K562 (cell line): ENCODE measurements around the gene BRD7. TPM values are rescaled to one million over a fixed set of nuclear protein-coding genes. Genes with fewer than 3 reads are reported as not detected.

ENCODE experiments used
- ATAC-seq: fragments of 200-7000 bp; cut with Tn5 transposase; 3 replicates; pipeline ENCODE4 v1.9.1; 2020; ENCODE audit warnings: moderate library complexity
- BruUV-seq: library from RNA; stranded (reverse); fragments of 400-500 nt; replicated peaks from 2 replicates; lab custom pipeline; 2021; lab: Mats Ljungman, UMichigan
- CTCF ChIA-PET: fragments of 300-600 bp; formaldehyde crosslinking; extraction: SDS; loops from one replicate; lab custom pipeline; 2021; ENCODE audit warnings: low intra/inter-chr PET ratio; lab: Yijun Ruan, JAX
- POLR2A ChIA-PET: fragments of 300-600, 350-650 bp; sonication (Branson Sonifier 250); formaldehyde crosslinking; extraction: SDS; loops from one replicate; lab custom pipeline; 2021; ENCODE audit warnings: antibody characterized with exemption, inconsistent platforms; lab: Yijun Ruan, JAX
- DNase-seq, 4 experiments: peaks; one replicate each; pipeline versions ENCODE4 v3.0.0 to v3.0.0-alpha.2; 2011 to 2018; ENCODE audit warnings: low spot score in 3 of 4, mixed read lengths in 3 of 4; ENCODE audit errors: extremely low read depth in 1 of 4
- FAIRE-seq: peaks from 2 replicates; lab custom pipeline; 2011; peaks lifted over from hg19 to GRCh38; lab: Jason Lieb, UNC
- H2AFZ ChIP-seq: 2 replicates; pipeline ENCODE4 v1.6.0; 2011; ENCODE audit warnings: low read depth, low read length, control low read depth, inconsistent platforms
- H3K27ac ChIP-seq: fragments of 200-600 bp; 3 replicates; pipeline ENCODE4 v1.8.0; 2011; ENCODE audit warnings: low read depth, mild to moderate bottlenecking, control low read depth, inconsistent platforms, low read length, moderate library complexity, mixed read lengths; ENCODE audit errors: extremely low read depth
- H3K27me3 ChIP-seq, 2 experiments: fragments of 300-600 bp in 1 of 2; 2 replicates in 1 of 2; 3 replicates in 1 of 2; pipeline versions ENCODE4 v1.6.0 to v1.8.0; 2011; ENCODE audit warnings: inconsistent platforms in 2 of 2, low read length in 2 of 2, mild to moderate bottlenecking in 1 of 2, mixed read lengths in 1 of 2, moderate library complexity in 1 of 2; ENCODE audit not compliant: control insufficient read depth in 2 of 2, insufficient read depth in 2 of 2
- H3K36me3 ChIP-seq: fragments of 300-600 bp; 3 replicates; pipeline ENCODE4 v1.8.0; 2011; ENCODE audit warnings: mild to moderate bottlenecking, low read length, inconsistent platforms; ENCODE audit not compliant: control insufficient read depth, insufficient read depth
- H3K4me1 ChIP-seq, 2 experiments: fragments of 200-600 bp in 1 of 2; replicated peaks in 1 of 2; 2 replicates in 1 of 2; 3 replicates in 1 of 2; pipeline versions ENCODE4 v1.5.1 to v1.8.0; 2011; ENCODE audit warnings: inconsistent platforms in 2 of 2, low read length in 2 of 2, mild to moderate bottlenecking in 1 of 2, mixed read lengths in 1 of 2, moderate library complexity in 1 of 2; ENCODE audit not compliant: control insufficient read depth in 2 of 2, insufficient read depth in 2 of 2
- H3K4me2 ChIP-seq: 2 replicates; pipeline ENCODE4 v1.6.1; 2011; ENCODE audit warnings: low read length, control low read depth, inconsistent platforms, mixed read lengths; ENCODE audit not compliant: insufficient read depth
- H3K4me3 ChIP-seq: fragments of 200-600 bp; sonication (generic), shearing (Covaris generic); 2 replicates; pipeline ENCODE4 v1.5.1; 2016; ENCODE audit warnings: control low read depth, inconsistent platforms
- H3K79me2 ChIP-seq: fragments of 200-600 bp; 3 replicates; pipeline ENCODE4 v1.8.0; 2011; ENCODE audit warnings: low read length, inconsistent platforms; ENCODE audit not compliant: control insufficient read depth, insufficient read depth
- H3K9ac ChIP-seq, 2 experiments: 2 replicates each; pipeline versions ENCODE4 v1.6.0 to v1.6.1; 2011; ENCODE audit warnings: low read depth in 2 of 2, low read length in 2 of 2, control low read depth in 1 of 2, inconsistent platforms in 1 of 2, mild to moderate bottlenecking in 1 of 2, mixed read lengths in 1 of 2; ENCODE audit not compliant: insufficient read depth in 1 of 2
- H3K9me1 ChIP-seq: one replicate; pipeline ENCODE4 v1.6.0; 2011; ENCODE audit warnings: inconsistent platforms, mild to moderate bottlenecking, low read length, moderate library complexity; ENCODE audit not compliant: control insufficient read depth, insufficient read depth
- H3K9me3 ChIP-seq: replicated peaks from 2 replicates; pipeline ENCODE4 v1.5.1; 2011; ENCODE audit warnings: low read depth, low read length, inconsistent platforms; ENCODE audit not compliant: control insufficient read depth, insufficient read depth
- H4K20me1 ChIP-seq: replicated peaks from 2 replicates; pipeline ENCODE4 v1.6.1; 2011; ENCODE audit warnings: low read length, inconsistent platforms, mixed read lengths; ENCODE audit not compliant: control insufficient read depth, insufficient read depth
- CEBPB ChIP-seq: fragments of 450-650 bp; IDR thresholded peaks from 2 replicates; pipeline ENCODE4 v1.6.1; 2016; ENCODE audit warnings: missing genetic modification characterization, missing compliant biosample characterization
- KDM1A ChIP-seq, 2 experiments: fragments of 450-650 bp; IDR thresholded peaks; 2 replicates each; pipeline ENCODE4 v1.6.1; 2016; ENCODE audit warnings: mild to moderate bottlenecking in 2 of 2
- NBN ChIP-seq: fragments of 450-650 bp; IDR thresholded peaks from 2 replicates; pipeline ENCODE4 v1.6.1; 2016; ENCODE audit warnings: low read depth, mild to moderate bottlenecking
- NONO ChIP-seq, 2 experiments: fragments of 200-400 bp in 1 of 2; fragments of 450-650 bp in 1 of 2; formaldehyde crosslinking in 1 of 2; IDR thresholded peaks; 2 replicates each; pipeline ENCODE4 v1.6.1; 2017; ENCODE audit warnings: low read depth in 2 of 2, mild to moderate bottlenecking in 2 of 2, moderate library complexity in 2 of 2, low read length in 1 of 2
- RUNX1 ChIP-seq: sonication (generic); IDR thresholded peaks from 2 replicates; pipeline ENCODE4 v1.6.1; 2016; ENCODE audit warnings: antibody characterized with exemption, low read depth
- SETDB1 ChIP-seq: IDR thresholded peaks from one replicate; pipeline ENCODE4 v1.6.1; 2012; ENCODE audit warnings: low read length, control low read depth, inconsistent platforms
- SRSF9 ChIP-seq: fragments of 200-400 bp; formaldehyde crosslinking; IDR thresholded peaks from 2 replicates; pipeline ENCODE4 v1.6.1; 2017; ENCODE audit warnings: low read depth, low read length, borderline replicate concordance
- ZNF165 ChIP-seq: fragments of 250-450 bp; sonication (Bioruptor Pico); IDR thresholded peaks from 2 replicates; pipeline ENCODE4 v1.4.0; 2020; ENCODE audit warnings: borderline replicate concordance
- ZNF77 ChIP-seq: fragments of 250-450 bp; sonication (Bioruptor Pico); IDR thresholded peaks from 2 replicates; pipeline ENCODE4 v1.5.0; 2020
- WGBS: fragments of 100-300 bp; shearing (Covaris generic); methylation state at CpG from one replicate; pipeline ENCODE4 v1.1.6; 2016; ENCODE audit warnings: low coverage, mixed read lengths; ENCODE audit not compliant: insufficient coverage; ENCODE audit errors: missing lambda C conversion rate; 5-methylcytosine and 5-hydroxymethylcytosine counted together
- in situ Hi-C: fragments of 300-500 bp; cut with MboI; formaldehyde crosslinking; loops from 4 replicates; pipeline ENCODE4 v1.15.0; 2018; ENCODE audit warnings: inconsistent platforms, mixed read lengths
- intact Hi-C: fragments of 100-400 bp; cut with micrococcal nuclease; formaldehyde crosslinking; loops from 2 replicates; pipeline ENCODE4 v1.14.2; 2022
- polyA plus RNA-seq, 8 experiments: library from polyadenylated mRNA; depleted of rRNA in 4 of 8; stranded (reverse) in 5 of 8; unstranded in 3 of 8; fragments of >200 nt; fragmentation: Nextera tagmentation in 2 of 8; fragmentation: Illumina TruSeq in 1 of 8; extraction: Ambion mirVana in 2 of 8; extraction: Trizol in 1 of 8; gene quantifications; 2 replicates each; pipeline versions ENCODE4 v1.2.1 to v1.2.3, GENCODE V29; 2011 to 2014; ENCODE audit warnings: inconsistent platforms in 1 of 8, missing spikeins in 1 of 8
- total RNA-seq, 7 experiments: library from RNA; depleted of rRNA in 6 of 7; stranded (reverse); fragments of >200 nt in 6 of 7; fragmentation: Illumina TruSeq in 2 of 7; extraction: Trizol in 2 of 7; gene quantifications; 2 replicates each; pipeline versions ENCODE4 v1.2.1 to v1.2.3, GENCODE V29; 2011 to 2021; ENCODE audit warnings: low replicate concordance in 1 of 7
- TF ChIP-seq, protein P1 (sequence below): sonication (generic); formaldehyde crosslinking; IDR thresholded peaks from 2 replicates; pipeline ENCODE4 v1.8.1; 2023; ENCODE audit warnings: mild to moderate bottlenecking, missing genetic modification reagents
- TF ChIP-seq, protein P2 (sequence below), 2 experiments: fragments of 450-650 bp; IDR thresholded peaks; 2 replicates each; pipeline ENCODE4 v1.6.1; 2016; ENCODE audit warnings: mild to moderate bottlenecking in 2 of 2, borderline replicate concordance in 1 of 2, low read depth in 1 of 2, moderate library complexity in 1 of 2

Gene BRD7
- total and polyA plus RNA-seq, 9 of the 15 experiments (the other 6 are each of a cell fraction or from before 2014, with no cell fraction given), result 20.6 to 101 (median 68.7) TPM

DNA sequence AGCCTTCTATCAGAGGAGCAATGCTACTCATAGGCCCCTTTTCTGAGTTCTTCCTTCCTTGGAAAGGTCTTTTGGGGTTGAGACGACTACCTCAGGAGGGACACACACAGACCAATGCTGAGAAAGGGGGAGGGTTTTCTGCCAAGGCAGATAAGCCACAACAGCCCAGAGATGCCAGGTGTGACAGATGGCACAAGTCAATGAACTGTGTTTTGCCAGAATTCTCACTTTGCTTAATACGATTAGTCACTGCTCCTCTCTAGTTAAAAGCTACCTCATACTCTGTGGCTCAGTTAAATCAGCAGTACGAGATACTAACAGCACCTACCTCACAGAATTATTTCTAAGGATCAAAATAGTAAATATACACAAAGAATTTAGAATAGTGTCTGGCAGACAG is 8.0 kb downstream of the BRD7 start (continued):
- TF ChIP-seq NBN (no peak), KDM1A (IDR thresholded peaks at IDR 0.05) (no peak), NONO (IDR thresholded peaks at IDR 0.05; ENCODE audit: low read depth in 2 of 2, low read length in 1 of 2) (no peak), ZNF77 (CRISPR knock-in tag) (no peak), RUNX1 (no peak), SRSF9 (no peak), SETDB1 (no peak), CEBPB (tag) (no peak)
- TF ChIP-seq, all 486 proteins: peak for 0

DNA sequence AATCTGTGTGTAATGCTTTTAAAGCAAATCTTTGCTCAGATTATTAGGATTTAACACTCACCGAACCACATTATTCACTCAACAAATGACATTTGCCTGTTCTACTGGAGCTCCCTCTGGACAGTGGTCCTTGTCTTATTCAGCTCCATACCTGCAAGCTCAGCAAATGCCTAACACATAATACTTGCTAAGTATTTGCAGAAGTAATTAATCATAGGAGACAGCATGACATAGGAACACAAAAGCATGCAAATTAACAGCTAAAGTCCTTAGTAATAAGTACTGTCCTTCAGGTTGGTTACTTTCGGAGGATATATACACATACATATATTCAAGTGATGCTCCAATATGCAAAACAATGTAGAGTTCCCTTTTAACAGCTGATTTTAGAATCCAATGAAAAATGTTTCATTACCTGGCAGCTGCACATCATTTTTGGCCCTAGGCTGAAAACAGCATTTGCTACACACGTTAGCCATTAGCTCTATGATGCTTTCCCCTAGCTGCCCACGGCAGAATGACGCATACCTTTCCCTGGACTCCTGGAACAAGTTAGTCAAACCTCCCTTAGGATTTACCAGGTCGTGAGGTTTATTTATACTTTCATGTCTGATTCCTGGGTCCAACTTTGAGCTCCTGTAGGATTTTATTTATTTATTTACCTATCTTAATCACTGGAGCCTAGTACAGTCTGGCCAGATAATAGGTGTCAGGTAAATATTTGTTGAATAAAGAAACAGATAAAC is 8.6 kb downstream of the BRD7 start:
- POLR2A ChIA-PET, result interaction anchor here (0.5 to 1.5 kb wide), 3 partner anchors 46 to 114 kb away, joined by 3 to 4 read pairs (median 3); no protein-coding TSS in a partner anchor
- no peaks in the 10 kb centered on the region for H3K4me1 ChIP-seq
- 82% methylated on average over 6 of the region's 6 CpGs for WGBS
- TF ChIP-seq ZNF165, result no peak
- TF ChIP-seq, protein P1, sequence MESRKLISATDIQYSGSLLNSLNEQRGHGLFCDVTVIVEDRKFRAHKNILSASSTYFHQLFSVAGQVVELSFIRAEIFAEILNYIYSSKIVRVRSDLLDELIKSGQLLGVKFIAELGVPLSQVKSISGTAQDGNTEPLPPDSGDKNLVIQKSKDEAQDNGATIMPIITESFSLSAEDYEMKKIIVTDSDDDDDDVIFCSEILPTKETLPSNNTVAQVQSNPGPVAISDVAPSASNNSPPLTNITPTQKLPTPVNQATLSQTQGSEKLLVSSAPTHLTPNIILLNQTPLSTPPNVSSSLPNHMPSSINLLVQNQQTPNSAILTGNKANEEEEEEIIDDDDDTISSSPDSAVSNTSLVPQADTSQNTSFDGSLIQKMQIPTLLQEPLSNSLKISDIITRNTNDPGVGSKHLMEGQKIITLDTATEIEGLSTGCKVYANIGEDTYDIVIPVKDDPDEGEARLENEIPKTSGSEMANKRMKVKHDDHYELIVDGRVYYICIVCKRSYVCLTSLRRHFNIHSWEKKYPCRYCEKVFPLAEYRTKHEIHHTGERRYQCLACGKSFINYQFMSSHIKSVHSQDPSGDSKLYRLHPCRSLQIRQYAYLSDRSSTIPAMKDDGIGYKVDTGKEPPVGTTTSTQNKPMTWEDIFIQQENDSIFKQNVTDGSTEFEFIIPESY (CRISPR knock-in tag), result no peak
- TF ChIP-seq, protein P2, sequence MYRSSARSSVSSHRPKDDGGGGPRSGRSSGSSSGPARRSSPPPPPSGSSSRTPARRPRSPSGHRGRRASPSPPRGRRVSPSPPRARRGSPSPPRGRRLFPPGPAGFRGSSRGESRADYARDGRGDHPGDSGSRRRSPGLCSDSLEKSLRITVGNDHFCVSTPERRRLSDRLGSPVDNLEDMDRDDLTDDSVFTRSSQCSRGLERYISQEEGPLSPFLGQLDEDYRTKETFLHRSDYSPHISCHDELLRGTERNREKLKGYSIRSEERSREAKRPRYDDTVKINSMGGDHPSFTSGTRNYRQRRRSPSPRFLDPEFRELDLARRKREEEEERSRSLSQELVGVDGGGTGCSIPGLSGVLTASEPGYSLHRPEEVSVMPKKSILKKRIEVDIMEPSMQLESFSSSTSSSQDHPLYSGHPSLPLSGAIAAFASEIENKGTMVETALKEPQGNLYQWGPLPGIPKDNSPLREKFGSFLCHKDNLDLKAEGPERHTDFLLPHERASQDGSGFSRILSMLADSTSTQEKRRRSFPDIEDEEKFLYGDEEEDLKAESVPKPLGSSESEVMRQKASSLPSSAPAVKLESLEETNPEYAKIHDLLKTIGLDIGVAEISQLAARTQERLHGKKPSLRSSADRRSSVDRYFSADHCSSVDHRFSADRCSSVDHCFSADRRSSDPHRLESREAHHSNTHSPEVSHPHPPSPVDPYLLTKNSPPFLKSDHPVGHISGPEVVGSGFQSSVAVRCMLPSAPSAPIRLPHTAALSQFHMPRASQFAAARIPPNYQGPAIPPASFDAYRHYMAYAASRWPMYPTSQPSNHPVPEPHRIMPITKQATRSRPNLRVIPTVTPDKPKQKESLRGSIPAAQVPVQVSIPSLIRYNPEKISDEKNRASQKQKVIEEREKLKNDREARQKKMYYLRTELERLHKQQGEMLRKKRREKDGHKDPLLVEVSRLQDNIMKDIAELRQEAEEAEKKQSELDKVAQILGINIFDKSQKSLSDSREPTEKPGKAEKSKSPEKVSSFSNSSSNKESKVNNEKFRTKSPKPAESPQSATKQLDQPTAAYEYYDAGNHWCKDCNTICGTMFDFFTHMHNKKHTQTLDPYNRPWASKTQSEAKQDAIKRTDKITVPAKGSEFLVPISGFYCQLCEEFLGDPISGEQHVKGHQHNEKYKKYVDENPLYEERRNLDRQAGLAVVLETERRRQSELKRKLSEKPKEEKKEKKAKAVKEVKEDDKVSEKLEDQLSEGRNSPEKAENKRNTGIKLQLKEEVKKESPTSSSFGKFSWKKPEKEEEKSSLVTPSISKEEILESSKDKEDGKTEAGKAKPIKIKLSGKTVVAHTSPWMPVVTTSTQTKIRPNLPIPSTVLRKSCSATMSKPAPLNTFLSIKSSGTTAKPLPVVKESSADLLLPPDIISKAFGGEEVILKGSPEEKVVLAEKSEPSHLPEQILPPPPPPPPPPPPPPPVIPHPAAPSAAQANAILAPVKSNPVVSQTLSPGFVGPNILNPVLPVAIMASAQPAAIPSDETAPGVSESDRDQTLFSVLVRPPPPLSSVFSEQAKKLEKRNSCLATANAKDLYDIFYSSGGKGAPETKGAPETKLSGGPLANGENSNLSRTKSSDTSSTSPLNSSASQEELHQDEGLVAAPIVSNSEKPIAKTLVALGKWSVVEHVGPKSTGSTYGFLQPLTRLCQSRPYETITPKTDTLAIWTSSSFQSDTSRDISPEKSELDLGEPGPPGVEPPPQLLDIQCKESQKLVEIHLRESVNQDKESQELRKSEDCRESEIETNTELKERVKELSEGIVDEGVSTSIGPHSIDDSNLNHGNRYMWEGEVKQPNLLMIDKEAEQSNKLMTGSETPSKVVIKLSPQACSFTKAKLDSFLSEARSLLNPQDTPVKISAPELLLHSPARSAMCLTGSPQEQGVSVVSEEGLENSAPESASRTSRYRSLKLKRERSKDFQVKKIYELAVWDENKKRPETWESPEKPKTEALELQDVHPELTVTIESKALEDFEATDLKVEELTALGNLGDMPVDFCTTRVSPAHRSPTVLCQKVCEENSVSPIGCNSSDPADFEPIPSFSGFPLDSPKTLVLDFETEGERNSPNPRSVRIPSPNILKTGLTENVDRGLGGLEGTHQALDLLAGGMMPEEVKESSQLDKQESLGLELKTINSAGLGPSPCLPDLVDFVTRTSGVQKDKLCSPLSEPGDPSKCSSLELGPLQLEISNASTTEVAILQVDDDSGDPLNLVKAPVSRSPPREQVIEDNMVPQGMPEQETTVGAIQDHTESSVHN (IDR thresholded peaks at IDR 0.05; ENCODE audit: borderline replicate concordance in 1 of 2, low read depth in 1 of 2), result no peak

More for the DNA sequence above, 8.6 kb downstream of the BRD7 start:
- no TSS peak for BruUV-seq
- Histone ChIP-seq H3K27ac (no peak overlapping the region), H3K27me3 (no peaks in the 10 kb centered on the region), H3K4me2 (no peak overlapping the region), H3K4me3 (no peak overlapping the region), H3K9me3 (no peaks in the 10 kb centered on the region), H3K79me2 (peaks cover 66% of the 10 kb centered on the region; the same call in 2 of the 3 replicates), H3K9me1 (no peaks in the 10 kb centered on the region), H4K20me1 (no peaks in the 10 kb centered on the region), H3K9ac (no peak overlapping the region), H3K36me3 (peaks cover 90% of the 10 kb centered on the region), H2AFZ (no peak overlapping the region)
- no peak for ATAC-seq
- intact Hi-C loops, result no loop called here
- in situ Hi-C loops, result loop anchor here (10.0 kb wide), 1 partner anchor 335 kb away; the partner anchor contains the start of gene CNEP1R1
- CTCF ChIA-PET, result no interaction called here
- DNase-seq, result no peak
- no peak for FAIRE-seq
